ENCODE results near the gene FTO. TPM values are rescaled to one million over a fixed set of nuclear protein-coding genes. Genes with fewer than 3 reads are reported as not detected.

Gene FTO
- total and polyA plus RNA-seq, 2 experiments from 2014 or later = 46.8 to 77.7 TPM

- H3K4me1 ChIP-seq (ENCODE audit: insufficient read depth) = peaks cover 10% of the 10 kb centered on the region
- no peaks in the 10 kb centered on the region for H3K36me3 ChIP-seq (replicated peaks; ENCODE audit: insufficient read depth, low read depth)
- no peaks in the 10 kb centered on the region for H3K9me3 ChIP-seq (ENCODE audit: low read depth)
- DNase-seq (ENCODE audit: low spot score) = no peak
- H2AFZ ChIP-seq = no peak overlapping the region
- no peaks in the 10 kb centered on the region for H4K20me1 ChIP-seq (ENCODE audit: insufficient read depth, poor library complexity, severe bottlenecking)
- no peak overlapping the region for H3K4me3 ChIP-seq
- no peak overlapping the region for H3K27ac ChIP-seq
- H3K79me2 ChIP-seq = peaks cover 2% of the 10 kb centered on the region
- TF ChIP-seq EZH2phosphoT487 (IDR thresholded peaks at IDR 0.05; ENCODE audit: low read depth, severe bottlenecking, unreplicated experiment) (no peak), EZH2 (IDR thresholded peaks at IDR 0.05; ENCODE audit: borderline replicate concordance) (no peak), CTCF (IDR thresholded peaks at IDR 0.05; ENCODE audit: poor library complexity) (no peak)
- 98% methylated on average over 5 of the region's 5 CpGs for WGBS (ENCODE audit: low lambda C conversion rate, missing lambda C conversion rate)
- H3K9me2 ChIP-seq (replicated peaks; ENCODE audit: insufficient read depth) = no peaks in the 10 kb centered on the region
- H3K27me3 ChIP-seq = no peaks in the 10 kb centered on the region
- H3K4me2 ChIP-seq = no peak overlapping the region
Measured at GRCh38 chr16:53996961-53997360, 293.0 kb downstream of the FTO start.

- no peaks in the 10 kb centered on the region for H3K9me2 ChIP-seq (replicated peaks; ENCODE audit: insufficient read depth)
- 92% methylated on average over 5 of the region's 5 CpGs for WGBS (ENCODE audit: low lambda C conversion rate, missing lambda C conversion rate)
- TF ChIP-seq EZH2 (IDR thresholded peaks at IDR 0.05; ENCODE audit: borderline replicate concordance) (no peak), CTCF (IDR thresholded peaks at IDR 0.05; ENCODE audit: poor library complexity) (no peak), EZH2phosphoT487 (IDR thresholded peaks at IDR 0.05; ENCODE audit: low read depth, severe bottlenecking, unreplicated experiment) (no peak)
- no peak overlapping the region for H3K4me2 ChIP-seq
- H3K79me2 ChIP-seq = no peaks in the 10 kb centered on the region
- H2AFZ ChIP-seq = no peak overlapping the region
- H3K9me3 ChIP-seq (ENCODE audit: low read depth) = no peaks in the 10 kb centered on the region
- no peaks in the 10 kb centered on the region for H3K27me3 ChIP-seq
- H3K4me3 ChIP-seq = no peak overlapping the region
- no peaks in the 10 kb centered on the region for H3K36me3 ChIP-seq (replicated peaks; ENCODE audit: insufficient read depth, low read depth)
- no peaks in the 10 kb centered on the region for H4K20me1 ChIP-seq (ENCODE audit: insufficient read depth, poor library complexity, severe bottlenecking)
- no peaks in the 10 kb centered on the region for H3K4me1 ChIP-seq (ENCODE audit: insufficient read depth)
- DNase-seq (ENCODE audit: low spot score) = no peak
- no peak overlapping the region for H3K27ac ChIP-seq
Measured at GRCh38 chr16:53998024-53998810, 294.3 kb downstream of the FTO start.

- Histone ChIP-seq H3K36me3 (replicated peaks; ENCODE audit: insufficient read depth, low read depth) (no peaks in the 10 kb centered on the region), H3K4me3 (no peak overlapping the region), H3K9me3 (ENCODE audit: low read depth) (no peaks in the 10 kb centered on the region), H4K20me1 (ENCODE audit: insufficient read depth, poor library complexity, severe bottlenecking) (no peaks in the 10 kb centered on the region), H3K4me1 (ENCODE audit: insufficient read depth) (no peaks in the 10 kb centered on the region), H2AFZ (no peak overlapping the region), H3K27me3 (no peaks in the 10 kb centered on the region), H3K79me2 (no peaks in the 10 kb centered on the region), H3K4me2 (no peak overlapping the region), H3K9me2 (replicated peaks; ENCODE audit: insufficient read depth) (no peaks in the 10 kb centered on the region), H3K27ac (no peak overlapping the region)
- TF ChIP-seq EZH2phosphoT487 (IDR thresholded peaks at IDR 0.05; ENCODE audit: low read depth, severe bottlenecking, unreplicated experiment) (no peak), CTCF (IDR thresholded peaks at IDR 0.05; ENCODE audit: poor library complexity) (no peak), EZH2 (IDR thresholded peaks at IDR 0.05; ENCODE audit: borderline replicate concordance) (no peak)
- 46% methylated on average over 5 of the region's 5 CpGs for WGBS (ENCODE audit: low lambda C conversion rate, missing lambda C conversion rate)
- DNase-seq (ENCODE audit: low spot score) = no peak
Measured at GRCh38 chr16:53998966-53999522, 295.1 kb downstream of the FTO start.

Measured in hepatocyte (in vitro differentiated cells).